GM10847 (cell line): ENCODE data around the gene MGAT4C.

Source experiments
- POLR2A ChIP-seq: IDR thresholded peaks from 2 replicates; pipeline ENCODE4 v1.6.1; 2011; ENCODE audit not compliant: insufficient read length; ENCODE audit errors: extremely low read depth

The MGAT4C gene

DNA sequence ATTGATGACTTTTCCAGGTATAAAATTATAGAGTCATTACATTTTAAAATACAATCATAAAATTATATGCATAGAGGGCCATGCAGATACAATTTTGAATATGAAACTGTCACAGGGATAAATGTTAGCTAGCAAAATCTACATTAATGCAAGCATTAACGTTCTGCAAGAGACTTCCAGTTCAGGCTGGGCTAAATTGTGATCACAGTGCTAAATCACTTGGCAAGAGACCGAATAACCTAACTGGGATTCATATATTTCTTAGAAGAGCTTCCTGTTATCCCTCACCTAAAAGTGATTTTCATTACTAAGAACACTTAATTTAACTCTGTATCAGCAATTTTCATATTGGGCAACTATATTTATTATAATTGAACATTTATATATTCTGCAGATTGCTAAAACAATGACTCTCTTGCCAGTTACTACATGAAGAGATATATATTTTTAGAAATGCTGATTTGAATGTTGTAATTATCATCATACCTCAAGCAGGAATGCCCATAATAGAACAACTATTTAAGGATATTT, 83.2 kb downstream of the MGAT4C start:
- no peak for TF ChIP-seq POLR2A

DNA sequence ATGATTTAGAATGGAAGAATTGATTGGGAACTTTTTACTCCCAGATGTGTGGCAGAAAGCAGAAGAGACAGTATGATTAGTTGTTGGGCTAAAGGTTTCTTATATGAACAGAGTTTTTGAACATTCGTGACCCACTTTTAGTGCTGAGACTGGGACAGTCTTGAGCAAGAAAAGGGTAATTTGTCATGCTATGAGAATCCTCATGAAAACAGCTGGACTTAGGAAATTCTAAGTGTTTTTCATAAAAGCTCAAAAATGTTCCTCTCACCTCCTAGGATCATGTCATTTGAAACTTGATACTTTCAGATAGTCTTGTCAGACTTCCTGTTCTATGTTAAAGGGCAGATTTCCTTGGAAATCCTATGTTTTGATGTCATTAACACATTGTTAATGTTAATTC, 86.1 kb downstream of the MGAT4C start:
- no peak for TF ChIP-seq POLR2A

DNA sequence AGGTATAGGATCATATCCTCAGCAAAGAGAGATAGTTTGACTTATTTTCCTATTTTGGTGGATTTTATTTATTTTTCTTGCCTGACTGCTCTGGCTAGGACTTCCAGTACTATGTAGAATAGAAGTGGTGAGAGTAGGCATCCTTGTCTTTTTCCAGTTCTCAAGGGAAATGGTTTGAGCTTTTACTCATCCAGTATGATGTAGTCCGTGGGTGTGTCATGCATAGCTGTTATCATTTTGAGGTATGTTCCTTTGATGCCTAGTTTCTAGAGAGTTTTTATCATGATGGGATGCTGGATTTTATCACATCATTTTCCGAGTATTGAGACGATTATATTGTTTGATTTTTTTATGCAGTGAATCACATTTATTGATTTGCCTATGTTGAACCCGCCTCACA, 97.2 kb downstream of the MGAT4C start:
- no peak for TF ChIP-seq POLR2A

DNA sequence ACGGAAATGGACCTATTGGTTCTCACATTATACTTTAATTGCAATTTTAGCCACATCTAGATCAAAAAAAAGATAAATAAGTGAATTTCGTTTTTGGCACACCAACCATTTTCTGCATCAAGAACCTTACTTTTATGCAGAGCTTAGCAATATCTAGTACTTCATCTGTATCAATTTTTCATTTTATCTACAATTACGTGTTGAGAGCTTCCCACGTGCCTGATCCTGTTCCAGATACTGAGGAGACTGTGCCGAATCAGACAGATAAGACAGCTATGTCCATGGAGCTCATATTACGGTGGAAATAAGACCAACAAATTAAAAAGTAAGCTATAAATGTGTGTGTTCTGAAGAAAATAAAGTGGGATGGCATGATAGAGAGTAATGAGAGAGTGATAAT, 101.6 kb downstream of the MGAT4C start:
- TF ChIP-seq POLR2A = no peak

DNA sequence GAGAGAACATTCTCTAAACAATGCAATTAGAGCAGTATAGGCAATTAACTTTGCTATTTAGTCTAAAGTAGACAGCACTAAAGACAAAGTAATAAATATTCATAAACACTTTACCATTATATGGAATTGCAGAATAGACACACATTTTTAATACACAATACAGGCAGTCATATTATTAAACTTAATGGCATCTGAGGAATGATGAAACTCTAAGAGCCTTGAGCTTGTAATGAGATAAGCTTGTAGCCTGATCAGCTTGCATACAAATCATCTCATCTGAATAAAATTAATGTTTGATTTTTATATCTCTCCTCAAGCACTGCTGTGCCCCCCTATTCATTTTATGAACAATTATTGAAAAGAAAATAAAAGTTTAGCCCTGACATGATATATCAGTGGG, 107.6 kb downstream of the MGAT4C start:
- TF ChIP-seq POLR2A = no peak

DNA sequence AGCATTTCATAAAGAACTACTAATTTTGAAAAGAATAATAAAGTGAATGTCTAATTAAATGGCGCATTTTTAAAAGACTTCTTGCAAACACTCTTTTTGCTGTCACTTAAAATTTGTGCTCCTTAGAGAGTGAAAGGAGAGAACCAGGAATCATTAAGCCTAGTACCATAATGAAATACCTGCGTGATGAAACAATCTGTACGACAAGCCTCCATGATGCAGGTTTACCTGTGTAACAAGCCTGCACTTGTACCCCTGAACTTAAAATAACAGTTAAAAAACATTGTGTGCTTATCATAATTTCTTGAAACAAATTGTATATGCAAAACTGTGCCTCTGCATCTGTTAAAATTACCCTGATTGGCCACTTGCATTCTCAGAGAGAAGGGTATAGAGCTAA, 108.1 kb downstream of the MGAT4C start:
- TF ChIP-seq POLR2A = no peak

DNA sequence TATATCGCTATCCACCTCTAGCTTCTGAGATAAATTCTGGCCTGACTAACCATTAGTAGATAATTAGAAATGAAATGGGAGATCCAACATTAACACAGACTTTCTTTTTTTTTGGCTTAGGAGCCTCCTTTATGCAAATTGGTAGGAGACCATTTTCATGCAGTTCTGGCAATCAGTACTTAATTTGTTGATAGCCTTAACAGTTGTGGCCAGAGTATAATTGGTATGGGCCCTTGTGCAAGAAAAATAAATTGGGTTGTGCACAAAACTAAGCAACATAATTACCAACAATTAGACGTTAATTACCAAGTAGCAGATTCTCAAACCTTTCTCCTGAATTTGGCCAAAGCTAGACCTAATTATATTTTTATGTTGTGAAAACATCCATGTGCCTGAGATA, 111.0 kb downstream of the MGAT4C start:
- TF ChIP-seq POLR2A = no peak

DNA sequence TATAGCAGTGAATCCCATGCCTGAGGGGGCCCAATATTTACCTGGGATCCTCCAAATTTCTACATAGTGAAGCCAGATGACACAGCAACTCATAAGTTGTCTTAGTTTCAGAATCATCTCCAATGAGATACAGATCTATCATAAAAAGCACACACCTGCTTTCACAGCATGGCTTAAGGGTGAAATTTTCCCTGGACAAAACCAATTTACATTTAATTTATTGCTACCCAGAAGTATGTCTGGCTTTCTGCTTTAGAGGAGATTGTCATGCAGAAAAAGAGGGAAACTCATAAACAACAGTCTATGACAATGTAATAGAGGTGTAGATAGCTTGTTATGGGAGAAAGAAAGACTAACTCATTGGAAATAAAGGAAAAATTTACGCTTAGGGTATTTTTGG, 113.0 kb downstream of the MGAT4C start:
- no peak for TF ChIP-seq POLR2A

DNA sequence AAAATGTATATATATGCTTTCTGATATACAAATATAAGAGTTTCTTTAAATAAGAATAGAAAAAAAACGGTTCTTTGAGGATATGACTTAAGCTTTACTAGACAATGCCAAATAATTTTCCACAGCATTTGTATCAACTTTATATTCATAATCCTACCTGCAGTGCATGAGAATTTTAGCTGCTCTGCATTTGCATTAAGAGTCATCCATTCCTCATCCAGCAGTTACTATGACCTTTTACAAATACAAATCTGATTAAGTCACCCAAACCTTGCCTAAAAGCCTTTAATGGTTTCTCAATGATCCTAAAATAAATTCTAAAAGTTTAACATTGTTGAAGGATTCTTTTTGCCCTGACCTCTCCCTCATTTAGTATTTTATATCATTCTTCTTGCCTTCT, 116.5 kb downstream of the MGAT4C start:
- TF ChIP-seq POLR2A = no peak

DNA sequence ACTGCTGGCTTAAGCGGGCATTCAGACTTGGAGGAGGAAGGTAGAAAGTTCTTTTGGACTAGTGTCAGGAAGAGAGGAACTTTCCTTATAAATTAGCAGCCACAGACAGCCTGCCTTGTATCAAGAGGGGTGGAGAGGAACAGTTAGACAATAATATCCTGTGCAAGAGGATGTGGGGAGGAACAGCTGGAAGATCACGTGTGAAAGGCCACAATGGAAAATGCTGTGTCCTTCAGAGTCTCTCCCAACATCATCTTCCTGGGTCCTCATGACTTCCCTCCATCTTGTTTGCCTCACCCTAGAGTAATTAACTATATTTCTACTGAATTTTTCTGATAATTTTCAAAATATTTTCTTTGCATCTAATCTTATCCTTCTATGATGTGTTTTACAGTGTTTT, 117.4 kb downstream of the MGAT4C start:
- TF ChIP-seq POLR2A = no peak

DNA sequence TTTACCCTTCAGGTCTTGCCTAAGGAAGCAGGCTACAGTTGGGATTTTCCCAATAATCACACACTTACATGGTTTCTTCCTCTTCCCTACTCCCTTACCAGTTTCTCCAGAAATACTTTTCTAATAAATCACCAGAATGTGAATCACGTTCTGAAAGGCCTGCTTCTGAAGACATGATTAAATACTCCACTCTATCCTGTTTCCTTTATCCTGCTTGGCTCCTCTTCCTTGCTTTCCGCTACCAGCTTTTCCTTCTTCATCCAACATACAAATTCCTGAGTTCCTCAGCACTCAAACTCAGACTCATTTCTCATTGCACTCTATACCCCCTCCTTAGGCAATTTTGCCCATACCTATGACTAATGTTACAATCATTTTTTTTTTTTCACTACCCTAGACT, 118.3 kb downstream of the MGAT4C start:
- no peak for TF ChIP-seq POLR2A

DNA sequence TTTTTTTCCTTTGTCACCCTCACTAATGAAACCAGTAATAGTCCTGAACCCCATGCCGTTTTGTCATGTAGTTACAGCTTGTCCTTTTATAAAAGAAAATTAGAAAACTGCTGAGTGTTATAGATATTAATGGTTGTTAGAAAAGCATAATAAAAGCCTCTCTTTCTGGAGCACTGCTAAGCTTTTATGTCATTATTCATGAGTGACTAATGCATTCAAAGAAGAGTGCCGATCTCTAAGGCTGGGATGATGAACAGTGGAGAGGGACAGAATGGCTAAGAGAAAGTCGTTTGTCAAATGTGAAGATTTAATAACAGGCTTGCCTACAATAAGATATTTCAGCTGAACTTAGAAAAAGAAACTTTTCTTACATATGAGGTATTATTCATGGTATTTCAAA, 121.6 kb downstream of the MGAT4C start:
- no peak for TF ChIP-seq POLR2A

DNA sequence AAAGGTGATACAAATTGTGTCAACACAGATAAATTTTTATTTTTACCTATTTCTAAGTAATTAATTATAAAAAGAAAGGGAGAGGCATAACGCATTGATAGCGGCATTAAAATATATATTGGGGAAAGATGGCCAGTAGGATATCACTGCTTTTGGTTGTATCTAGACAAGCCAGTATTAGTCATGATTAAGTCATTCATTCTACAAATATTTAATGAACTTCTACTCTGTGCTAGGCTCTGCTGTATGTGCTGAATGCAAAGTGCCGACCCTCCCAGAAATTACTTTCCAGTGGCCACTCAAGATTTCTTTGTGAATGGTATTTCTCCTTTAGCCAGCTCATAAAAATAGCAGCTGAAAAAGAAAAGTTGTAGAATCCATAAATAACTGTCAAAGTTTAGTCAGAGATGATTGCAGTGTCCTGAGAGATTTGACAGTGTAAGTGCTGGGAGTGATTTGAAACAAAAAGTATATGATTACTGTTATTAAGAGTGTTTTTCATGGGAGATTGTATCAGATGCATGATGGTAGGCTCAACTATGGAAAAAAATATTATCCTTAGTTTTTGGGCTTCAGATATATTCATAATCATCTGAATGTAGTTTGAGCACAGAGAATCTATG, 133.2 kb downstream of the MGAT4C start:
- no peak for TF ChIP-seq POLR2A

DNA sequence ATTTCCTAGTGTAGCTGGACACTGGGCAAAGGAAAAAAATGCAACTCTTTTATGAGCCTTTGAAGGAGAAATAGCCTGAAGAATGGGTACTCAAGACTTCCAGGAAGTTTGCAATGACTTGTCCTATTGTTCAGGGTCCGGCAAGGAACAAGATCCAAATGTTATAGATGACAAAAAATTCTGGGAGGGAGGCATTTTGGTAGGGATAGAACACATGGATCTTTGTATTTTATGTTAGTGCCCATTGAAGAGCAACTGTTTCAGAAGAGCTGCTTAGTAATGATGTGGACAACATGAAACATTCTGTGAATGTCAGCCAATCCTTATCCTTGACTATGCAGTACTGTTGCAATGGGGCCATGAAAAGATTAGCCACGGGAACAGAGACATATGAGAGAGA, 138.0 kb downstream of the MGAT4C start:
- TF ChIP-seq POLR2A = no peak

DNA sequence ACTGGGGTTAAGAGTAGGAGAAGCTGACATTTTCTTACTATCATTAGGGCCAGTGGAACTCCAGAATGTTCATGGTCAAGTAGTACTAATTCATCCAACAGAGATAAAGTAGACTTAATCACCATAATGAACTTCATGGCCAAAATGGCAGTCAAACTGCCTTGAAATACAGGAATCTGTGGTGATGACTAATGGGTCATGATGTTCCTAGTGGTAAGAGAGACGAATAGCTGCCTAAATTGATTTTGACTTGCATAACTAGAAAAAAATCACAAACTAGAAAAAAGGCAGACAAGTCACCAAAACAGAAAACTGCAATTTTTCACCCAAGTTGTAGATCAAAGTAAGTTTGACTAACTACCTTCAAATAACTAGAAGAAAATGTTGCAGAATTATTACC, 138.5 kb downstream of the MGAT4C start:
- no peak for TF ChIP-seq POLR2A

DNA sequence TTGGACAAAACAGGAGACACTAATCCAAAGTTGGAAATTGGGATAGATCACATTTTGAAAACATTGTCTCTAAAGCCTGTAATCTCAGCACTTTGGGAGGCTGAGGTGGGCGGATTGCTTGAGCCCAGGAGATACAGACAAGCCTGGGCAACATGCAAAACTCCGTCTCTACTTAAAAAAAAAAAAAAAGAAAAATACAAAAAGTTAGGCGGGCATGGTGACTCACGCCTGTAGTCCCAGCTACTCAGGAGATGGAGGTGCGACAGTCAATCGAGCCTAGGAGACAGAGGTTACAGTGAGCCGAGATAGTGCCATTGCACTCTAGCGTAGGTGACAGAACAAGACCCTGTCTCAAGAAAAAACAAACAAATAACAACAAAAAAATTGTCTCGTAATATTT, 152.1 kb downstream of the MGAT4C start:
- TF ChIP-seq POLR2A = no peak

DNA sequence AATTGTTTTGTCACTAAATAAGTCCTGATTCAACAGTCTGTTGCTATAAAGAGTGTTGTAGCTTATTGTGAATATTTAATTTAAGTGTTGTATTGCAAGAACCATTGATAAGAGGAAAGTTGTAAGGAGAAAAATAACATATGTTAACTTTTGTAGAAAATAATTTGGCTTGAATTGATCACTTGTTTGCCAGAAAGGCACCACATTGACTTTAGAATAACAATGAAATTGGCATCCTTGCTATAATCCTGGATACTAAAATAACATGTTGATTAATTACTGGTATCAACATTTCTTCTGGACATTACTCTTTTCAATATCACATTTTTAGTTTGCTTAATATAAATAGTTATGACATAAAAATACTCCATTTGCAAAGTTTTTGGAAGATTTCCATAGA, 159.0 kb downstream of the MGAT4C start:
- TF ChIP-seq POLR2A = no peak
